GM19351 (cell line): ENCODE results near the gene FHL2.
"Not testable (repeated sequence)": the region's sequence is repeated elsewhere in the genome, so short reads cannot be mapped to it uniquely, and the experiment has no call there.

Experiments
- ATAC-seq: cut with Tn5 transposase; IDR thresholded peaks from one replicate; pipeline ENCODE4 v1.9.1; 2021; ENCODE audit warnings: mild to moderate bottlenecking, moderate library complexity; ENCODE audit not compliant: unreplicated experiment

FHL2 gene

DNA sequence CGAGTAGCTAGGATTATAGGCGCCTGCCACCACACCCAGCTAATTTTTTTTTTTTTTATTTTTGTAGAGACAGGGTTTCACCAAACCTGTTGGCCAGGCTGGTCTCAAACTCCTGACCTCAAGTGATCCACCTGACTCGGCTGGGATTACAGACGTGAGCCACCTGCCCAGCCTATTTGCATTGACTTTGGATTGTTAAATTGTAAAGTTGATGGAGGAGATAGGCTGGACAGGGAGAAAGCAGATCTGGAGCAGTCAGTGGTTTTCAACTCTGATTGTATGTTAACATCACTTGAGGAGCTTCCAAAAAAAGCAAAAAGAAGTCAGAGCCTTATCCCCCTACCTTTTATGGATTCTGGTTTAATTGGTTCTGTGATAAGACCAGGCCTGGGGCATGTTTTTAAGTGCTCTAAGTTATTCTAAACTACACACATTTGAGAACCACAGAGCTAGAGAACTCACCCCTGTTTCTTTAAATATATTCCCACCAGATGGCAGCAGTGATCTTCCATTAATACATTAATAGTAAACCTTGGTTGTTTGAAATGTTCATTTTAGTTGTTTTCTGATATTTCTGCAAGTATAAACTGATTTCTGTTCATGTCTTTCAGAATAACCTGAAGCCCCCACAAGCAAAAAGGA is 54.0 kb downstream of the FHL2 start:
- peak; percentile 59 for ATAC-seq

DNA sequence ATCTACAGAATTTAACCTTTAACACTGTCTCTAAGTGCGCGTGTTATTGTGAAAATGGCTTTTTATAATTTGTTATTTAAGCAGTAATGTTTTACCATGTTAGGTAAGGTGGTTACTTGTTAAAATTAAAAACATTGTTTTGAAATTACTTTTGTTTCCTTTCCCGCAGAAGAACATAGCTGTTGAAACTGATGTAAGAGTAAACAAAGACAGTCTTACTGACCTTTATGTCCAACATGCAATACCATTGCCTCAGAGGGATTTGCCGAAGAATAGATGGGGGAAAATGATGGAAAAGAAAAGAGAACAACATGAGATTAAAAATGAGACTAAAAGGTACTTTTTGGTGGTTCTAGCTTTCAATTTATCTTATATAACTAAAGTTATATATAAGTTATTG is 59.4 kb downstream of the FHL2 start:
- no peak for ATAC-seq

DNA sequence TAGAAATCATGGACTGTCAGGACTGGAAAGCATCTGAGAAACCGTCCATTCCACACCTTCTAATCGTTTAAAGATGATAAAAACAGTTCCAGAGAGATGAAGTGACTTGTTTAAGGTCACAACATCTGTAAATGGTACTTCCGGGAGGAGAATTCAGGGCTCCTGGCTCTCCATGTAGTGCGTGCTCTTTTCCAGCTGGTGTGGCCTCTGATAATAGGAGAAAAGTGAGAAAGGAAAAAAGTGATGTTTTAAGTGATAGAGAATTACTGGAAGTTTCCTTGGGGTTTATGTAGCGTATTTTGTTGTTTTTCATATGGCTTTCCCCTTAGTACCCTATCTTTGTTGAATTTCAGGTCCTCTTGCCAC is 60.8 kb downstream of the FHL2 start:
- peak; percentile 22 for ATAC-seq

DNA sequence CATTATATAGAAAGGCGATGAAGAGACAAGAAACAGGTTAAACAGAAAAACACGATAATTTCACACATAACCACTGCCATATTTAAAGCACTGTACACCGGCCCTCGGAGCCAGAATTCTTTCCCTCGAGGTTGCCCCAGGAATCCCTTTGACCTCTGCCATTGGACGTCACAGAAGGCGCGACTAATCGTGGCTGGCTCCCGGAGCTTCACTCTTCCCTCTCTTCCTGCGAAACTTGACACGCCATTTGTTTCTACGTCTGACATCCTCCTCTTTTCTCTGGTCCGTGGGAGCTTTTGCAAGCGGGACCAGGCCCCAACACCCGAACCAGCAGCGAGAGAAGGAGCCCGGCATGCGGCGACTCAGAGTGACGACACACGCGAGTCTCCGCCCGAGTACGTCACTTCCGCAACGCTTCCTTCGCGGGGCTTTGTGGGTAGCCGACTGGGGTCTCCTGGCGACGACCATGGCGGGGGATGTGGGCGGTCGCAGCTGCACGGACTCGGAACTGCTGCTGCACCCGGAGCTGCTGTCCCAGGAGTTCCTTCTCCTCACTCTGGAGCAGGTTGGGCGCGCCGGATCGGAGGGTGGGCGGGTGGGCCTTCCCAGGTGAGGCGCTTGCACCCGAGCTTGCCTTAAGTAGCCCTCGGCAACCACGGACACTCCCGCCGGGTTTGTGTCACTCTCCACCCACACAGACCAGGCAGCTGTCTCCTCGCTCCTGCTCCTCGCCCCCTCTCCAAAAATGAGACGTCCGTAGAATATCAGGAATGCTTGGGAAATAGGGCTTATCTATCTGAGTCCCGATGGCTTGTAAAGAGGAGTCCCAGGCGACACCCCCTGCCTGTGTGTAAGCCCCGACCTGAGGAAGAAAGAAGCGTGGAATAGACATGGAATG is 61.5 kb downstream of the FHL2 start, which contains the start of gene C2orf49:
TSS of gene C2orf49 (plus strand) at position 419 of the 898 bp plus-strand sequence. CDS start at position 467, 48 bp downstream.
- ATAC-seq: peak; percentile 94

DNA sequence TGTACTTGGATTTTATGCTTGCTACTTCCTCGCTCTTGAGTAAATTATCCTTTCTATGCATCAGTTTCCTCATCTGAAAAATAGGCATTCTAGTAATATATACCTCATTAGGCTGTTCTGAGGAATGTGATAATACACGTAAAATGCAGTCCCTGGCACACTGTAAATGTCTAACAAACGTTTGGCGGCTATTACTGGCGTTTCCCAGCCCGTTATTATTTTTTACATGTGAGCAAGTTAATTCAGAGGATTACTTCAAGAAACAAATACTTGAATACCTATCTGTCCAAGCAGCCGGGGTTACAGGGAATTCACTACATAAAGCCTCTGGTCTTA is 62.1 kb downstream of the FHL2 start:
- no peak for ATAC-seq

DNA sequence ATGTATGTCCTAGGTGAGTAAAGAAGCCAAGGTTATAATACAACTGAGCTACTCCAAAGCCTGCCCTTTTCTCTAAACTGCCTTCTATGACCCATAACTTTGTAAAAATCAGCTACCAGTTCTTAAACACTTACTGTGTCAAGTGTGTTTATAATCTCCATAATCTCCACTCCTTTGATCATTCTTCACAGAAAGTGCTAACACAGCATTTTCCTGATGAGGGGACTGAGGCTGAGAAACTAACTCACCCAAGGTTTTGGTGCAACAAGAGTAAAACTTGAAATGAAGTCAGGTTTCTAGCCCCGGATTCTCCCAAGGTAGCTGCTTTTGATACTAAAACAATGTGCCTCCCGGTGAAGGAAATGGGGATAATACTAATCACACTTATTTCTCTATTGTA is 63.4 kb downstream of the FHL2 start:
- ATAC-seq: no peak

DNA sequence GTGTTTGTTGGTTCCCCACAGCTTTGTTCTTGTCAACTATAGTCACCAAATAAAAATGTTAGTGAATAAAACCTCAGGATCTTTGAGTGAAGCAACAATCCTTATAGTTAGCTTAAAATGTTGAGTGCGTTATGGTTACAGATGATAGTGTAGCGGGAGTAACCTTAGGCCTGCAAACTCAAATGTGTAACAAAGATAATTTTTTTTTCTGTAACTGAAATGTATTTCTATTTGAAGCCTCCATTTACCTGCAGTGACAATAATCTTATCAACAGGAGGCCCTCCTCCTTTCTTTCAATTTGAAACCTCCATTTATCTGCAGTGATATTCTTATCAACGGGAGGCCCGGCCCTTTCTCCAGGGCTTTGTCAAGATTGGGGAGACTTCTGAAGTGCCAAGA is 64.6 kb downstream of the FHL2 start:
- no peak for ATAC-seq

DNA sequence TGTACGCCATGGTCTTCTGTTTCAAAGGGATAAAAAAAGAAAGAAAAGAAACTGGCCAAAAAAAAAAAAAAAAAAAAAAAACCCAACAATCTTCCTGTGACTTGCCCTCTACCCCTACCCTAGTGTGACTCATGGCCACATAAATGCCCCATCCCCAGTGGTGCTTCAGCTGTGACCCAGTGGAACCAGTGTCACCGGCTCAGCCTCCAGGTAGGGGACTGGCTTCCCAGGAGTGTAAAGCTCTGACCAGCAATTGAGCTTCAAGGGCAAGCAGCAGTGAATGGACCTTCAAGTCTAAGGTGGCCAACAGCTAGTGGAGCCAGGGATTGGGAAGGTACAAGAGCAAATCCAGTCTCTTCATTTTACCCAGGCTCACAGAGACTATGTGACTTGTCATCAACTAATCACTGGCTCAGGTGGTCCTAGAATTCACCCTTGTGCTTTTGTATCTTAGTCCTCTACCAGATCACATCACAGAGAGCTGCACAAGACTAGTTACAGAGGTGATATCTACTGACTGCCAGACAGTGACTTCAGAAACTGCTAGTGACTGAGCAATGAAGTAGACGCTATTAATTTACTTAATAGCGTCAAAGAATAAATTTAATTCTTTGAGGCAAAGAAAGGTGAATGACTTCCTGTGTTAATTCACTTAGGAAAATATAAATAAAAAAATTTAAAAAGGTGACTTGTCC is 68.0 kb downstream of the FHL2 start:
- ATAC-seq: no peak

DNA sequence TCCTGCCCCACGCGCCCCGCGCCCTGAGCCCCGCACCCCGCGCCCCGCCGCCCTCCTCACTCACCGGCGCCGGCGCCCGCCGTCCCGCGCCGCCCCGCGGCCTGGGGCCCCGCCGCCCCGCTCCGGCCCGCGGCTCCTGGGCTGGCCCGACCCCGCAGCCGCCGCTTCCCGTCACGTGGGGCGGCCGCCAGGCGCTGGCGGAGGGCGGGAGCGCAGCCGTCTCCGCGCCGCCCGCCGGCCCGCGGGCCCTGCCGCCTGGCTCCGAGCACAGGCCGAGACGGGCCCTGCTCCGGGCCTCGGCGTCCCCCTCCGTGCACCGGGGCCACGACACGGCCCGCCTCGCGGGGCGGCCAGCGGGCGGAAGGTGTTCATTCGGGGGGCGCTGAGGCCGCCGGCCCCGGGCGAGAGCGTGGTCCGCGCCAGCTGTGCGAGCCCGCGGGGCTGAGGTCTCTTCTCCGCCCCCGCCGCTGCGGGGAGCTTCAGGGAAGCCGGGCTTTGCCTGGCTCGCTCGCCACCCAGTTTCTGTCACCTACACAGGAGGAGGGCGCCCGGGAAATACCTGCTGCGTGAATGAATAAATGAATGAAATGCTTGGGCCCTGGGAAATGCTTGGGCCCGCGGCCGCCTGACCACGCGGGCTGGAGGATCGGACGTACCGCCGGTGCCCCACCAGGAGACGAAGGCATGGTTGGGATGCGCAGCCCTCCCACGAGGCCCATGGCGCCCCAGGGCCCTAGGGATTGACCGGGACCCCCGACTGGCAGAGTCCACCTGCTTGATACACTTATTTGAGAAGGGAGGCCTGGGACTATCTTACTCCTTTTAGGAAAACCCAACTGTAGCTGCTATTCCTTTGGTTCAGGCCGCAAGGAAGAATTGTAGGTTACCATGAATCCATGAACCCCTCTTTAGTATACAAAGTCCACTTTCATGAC is 69.0 kb downstream of the FHL2 start, which contains the start of gene TGFBRAP1:
TSS of gene TGFBRAP1 (minus strand) at position 175 of the 935 bp plus-strand sequence. CDS start 21,434 bp downstream, outside the sequence.
- peak; percentile 70 for ATAC-seq

DNA sequence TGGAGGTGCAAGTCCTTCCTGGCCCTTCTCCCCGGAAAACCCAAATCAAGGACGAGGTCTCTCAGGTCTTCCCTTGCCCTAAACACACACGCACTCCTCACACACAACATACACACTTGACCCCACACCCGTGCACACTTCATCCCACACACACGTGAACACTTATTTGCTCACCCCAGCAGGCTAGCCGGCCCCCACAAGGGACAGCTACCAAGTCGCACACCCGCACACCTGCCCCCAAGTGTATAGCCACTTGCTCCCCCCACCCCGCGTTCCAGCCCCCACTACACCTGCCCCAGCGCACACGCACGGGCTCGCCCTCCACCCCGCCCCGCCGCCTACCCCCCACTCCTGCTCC is 69.7 kb downstream of the FHL2 start:
- peak; percentile 14 for ATAC-seq

DNA sequence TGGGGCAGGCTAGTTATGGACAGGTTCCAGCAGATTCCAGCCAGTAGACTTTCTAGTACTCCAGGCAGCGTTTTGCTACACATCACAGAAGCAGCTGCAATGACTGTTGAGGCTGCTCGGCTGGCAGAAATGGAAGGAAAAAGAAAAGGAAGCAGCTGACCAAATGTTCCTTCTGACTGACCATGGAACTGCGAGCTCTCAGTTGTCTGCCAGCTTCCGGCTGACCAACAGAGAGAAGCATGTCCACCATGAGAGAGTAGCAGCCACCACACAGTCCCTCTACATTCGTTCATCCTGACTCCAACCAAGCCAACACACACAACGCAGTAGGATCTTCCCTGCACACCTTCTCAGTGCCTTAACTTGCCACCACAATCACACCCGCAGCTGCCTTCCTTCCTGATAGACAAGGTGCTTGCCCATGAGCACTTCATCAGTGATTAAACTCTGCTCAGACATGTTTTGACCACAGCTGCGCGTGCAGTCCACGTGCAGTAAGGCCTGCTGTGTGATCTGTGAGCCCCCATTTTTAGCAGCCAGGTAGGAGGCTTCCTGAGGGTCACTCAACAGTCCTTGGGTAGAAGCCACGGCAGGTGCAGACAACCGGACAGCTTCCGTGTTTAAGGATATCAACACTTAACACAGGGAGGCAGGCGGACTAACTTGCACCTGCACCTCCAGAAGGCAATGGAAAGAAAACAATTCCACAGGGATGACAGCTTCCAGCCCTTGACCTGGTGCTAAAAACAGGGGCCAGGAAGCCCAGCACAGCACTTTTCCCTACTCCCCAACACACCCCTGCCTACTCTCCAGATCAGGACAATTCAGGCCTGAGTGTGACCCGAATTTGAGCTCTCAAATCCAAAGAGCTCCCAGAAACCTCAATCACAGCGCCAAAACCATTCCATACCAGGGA is 70.3 kb downstream of the FHL2 start:
- no peak for ATAC-seq

DNA sequence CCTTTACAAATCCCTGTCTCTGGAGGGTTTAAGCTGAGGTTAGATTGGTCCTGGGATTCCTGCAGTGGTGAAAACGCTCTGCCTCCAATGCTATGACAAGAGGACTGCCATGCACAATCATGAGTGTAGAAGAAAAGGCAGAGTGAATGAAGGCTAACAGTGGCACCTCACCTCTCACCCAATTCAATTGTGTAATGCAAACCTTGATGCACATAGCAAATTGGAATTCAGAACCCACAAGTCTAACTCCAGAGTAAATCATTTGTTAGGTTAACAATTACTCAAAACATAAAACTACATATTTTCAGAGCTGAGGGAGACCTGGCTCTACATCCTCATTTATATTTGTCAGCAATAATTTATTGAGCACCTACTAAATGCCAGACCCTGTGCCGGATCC is 71.2 kb downstream of the FHL2 start:
- no peak for ATAC-seq

DNA sequence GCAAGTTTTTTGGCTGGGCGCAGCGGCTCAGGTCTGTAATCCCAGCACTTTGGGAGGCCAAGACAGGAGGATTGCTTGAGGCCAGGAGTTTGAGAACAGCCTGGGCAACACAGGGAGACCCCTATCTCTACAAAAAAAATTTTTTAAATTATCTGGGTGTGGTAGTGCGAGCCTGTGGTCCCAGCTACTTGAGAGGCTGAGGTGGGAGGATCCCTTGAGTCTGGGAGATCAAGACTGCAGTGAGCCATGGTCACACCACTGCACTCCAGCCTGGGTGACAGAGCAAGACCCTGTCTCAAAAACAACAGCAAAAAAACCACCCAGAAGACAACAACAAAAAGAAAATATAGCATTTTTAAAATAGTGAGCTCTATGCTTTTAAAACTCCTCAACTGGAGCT is 71.6 kb downstream of the FHL2 start:
- ATAC-seq: not testable (repeated sequence)

DNA sequence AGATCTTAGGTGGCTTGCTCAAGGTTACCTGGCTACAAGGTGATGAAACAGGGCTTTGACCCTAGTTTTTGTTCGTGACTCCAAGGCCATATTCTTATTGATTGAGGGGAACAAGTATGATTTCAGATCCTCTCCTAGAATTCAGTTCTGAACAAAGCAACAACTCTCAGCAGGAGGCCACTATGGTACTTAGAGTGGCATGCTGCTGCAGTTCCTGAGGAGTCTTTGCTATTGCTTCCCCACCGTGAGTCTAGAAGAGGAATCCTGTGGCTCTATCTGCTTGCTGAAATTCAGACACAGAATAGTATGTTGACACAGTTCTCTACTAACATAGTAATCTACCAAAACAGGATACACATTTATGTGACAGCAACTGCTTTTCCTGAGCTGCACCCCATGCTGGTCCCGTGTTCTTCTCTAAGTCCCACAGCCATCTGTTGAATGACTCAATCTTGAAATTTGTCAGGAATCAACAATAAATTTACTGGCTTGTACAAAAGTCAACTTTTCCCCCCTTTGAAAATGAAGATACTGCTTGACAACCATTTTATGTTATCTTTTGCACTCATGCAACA is 73.4 kb downstream of the FHL2 start:
- ATAC-seq: no peak

DNA sequence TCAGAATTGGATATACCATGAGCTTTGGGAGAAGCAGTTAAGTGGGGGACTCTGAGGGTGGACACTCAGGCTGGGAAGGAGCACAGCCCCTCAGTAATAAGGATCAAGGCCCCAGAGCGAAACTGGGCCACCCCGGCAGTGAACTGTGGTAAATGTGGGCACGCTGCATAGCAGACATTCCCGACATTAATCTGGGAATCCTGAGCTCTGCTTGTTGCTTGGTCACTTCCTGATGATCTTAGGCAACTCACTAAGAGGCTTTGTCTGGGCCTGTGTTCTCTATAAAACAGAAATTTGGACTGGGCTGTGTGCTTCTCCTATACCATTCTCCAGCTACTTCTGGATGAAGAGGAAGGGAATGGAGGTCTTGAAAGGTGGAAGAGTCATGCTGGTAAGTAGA is 74.1 kb downstream of the FHL2 start:
- ATAC-seq: no peak

DNA sequence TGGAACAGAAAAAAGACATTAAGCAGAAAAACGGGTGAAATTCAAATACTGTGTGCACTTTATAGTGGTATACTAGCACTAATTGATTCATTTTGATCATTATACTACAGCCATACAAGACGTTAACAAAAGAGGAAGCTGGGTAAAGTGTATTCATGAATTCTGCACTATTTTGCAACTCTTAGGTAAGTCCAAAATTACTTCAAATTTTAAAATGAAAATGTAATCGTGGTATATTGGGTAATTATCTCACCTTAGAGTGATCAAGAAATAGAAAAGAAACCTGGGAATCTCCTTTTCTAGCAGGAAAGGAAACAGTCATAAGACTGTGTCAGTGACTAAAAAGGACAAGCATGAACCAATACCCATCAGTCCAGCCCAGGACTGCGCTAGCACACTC is 74.8 kb downstream of the FHL2 start:
- peak; percentile 24 for ATAC-seq

DNA sequence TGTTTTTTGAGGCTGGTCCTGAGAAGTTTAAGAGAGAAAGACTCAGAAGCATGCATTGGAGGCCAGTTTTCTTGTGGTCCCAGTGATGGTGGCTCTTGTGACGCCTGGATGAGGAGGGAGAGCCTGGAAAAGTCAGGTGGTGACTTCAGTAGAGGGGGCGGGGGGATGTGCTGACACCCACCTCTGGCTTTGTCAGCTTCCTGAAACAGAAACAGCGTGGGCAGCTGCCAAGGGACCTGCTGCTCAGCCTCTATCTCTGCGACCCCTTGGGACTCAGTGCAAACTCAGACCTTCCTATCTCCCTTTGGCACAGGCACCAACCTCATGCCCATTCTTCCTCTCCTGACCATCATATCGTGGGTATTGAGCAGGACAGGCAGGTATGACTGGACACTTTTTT is 75.7 kb downstream of the FHL2 start:
- ATAC-seq: no peak

DNA sequence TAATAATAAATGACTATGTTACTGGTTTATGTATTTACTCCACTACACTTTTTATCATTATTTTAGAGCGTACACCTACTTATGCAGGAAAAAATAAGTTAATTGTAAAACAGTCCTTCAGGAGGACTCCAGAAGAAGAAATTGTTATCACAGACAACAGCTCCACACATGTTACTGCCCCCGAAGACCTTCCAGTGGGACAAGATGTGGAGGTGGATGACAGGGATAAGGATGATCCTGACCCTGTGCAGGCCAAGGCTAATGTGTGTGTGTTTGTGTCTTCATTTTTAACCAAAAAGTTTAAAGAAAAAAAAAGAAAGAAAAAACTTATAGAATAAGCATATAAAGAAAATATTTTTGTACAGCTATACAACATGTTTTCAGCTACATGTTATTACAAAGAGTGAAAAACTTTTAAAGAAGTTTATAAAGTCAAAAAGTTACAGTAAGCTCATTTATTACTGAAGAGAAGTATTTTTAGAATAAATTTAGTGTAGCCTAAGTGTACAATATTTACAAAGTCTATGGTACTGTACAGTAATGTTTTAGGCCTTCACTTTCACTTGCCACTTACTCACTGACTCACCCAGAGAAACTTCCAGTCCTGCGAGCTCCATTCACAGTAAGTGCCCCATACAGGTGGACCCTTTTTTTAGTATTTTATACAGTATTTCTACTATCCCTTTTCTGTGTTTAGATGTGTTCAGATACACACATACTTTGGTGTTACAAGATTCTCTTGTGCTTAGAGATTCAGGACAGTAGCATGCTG is 76.8 kb downstream of the FHL2 start:
- ATAC-seq: peak; percentile 39
